NCI-H2196 treated with DMSO at 0.1 percent for 48 hours (cell line): ENCODE data around the gene RAMP3.
"Not testable (repeated sequence)": the region's sequence is repeated elsewhere in the genome, so short reads cannot be mapped to it uniquely, and the experiment has no call there.

ENCODE experiments used
- DNase-seq: peaks from one replicate; lab custom pipeline; 2025; ENCODE audit not compliant: unreplicated experiment; lab: John Stamatoyannopoulos, UW

Gene RAMP3

DNA sequence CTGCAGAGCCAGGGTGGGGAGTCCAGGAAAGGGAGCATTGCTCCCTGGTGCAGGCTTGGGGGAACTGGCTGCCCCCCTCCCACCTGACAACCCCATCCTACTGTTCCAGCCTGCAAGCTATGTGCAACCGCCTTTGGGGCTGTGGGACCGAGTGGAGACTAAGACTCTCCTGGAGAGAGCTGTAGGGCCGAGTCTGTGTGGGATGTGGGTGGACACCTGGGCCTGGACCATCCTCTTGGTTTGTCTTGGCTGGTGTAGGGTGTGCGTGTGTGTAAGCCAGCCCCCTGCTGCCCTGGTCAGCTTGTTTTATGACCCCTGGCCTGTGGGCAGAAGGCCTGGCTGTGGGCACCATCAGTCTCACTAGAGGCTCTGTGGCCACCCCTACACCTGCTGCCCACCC lies 1.6 kb upstream of the RAMP3 start:
- DNase-seq = no peak

DNA sequence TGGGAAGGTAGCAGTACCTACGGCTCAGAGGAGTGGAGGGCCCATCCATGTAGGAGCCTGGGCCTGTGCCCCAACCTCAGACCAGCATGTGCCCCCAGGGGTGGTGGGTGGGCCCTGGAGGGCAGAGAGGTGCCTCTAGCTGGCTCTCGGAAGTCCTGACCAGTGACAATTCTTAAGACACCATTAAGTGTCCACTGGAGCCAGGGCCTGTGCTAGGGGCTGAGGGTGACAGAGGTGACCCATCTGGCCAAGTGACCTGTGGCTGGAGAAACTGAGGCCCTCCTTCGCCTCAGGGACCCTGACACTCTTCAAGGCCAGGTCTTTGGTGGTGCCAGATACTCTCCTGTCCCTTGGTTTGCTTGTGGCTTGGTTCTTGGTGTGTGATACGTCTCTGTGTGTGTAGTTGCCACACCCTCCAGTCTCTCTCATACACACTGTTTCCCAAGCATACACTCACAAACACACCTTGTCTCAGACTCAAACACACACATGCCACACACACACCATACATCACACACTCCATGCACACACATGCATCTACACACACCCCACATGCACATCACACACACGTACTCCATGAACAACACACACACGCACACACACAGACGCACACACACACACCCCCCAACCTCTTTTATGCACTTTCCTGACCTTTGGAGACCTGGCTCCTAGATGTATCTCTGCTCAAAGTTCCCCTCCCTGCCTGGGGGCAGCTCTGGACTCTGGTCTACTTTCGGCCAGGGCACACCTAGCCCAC lies 897 bp upstream of the RAMP3 start:
- no peak for DNase-seq

DNA sequence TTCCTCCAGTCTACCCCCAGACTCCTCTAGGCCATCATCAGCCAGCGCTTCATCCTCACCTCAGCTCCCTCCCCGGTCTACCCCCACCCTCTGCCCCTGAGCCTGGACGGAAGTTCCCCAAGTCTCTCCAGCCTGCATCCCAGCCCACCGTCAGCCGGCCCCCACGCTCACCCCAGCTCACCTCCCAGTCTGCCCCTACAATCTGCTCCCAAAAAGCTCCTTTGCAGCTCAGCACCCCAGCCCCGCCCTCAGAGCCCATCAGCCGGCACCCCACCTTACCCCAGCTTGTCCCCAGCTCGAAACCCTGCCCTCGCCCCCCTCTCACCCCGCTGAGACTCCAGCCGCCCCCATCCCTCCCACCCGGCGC lies 322 bp upstream of the RAMP3 start:
- DNase-seq = no peak

DNA sequence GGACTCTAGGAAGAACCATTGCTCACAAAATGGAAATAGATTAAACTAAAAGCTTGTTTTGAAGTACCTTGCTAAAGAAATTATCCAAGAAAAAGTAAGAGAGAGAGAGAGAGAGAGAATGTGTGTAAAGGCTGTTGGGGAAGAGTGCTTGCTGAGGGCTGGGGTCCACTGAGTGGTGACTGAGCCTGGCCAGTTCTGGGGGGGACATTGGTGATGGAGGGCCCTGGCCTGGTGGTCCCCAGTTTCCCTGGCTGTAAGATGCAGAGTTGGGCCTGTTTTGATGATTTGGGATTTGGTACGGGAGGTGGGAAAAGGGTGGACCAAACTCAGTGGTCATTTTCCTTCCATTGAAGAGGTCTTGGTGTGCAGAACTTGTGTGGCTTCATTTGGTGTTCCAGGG lies 880 bp downstream of the RAMP3 start:
- DNase-seq = no peak

DNA sequence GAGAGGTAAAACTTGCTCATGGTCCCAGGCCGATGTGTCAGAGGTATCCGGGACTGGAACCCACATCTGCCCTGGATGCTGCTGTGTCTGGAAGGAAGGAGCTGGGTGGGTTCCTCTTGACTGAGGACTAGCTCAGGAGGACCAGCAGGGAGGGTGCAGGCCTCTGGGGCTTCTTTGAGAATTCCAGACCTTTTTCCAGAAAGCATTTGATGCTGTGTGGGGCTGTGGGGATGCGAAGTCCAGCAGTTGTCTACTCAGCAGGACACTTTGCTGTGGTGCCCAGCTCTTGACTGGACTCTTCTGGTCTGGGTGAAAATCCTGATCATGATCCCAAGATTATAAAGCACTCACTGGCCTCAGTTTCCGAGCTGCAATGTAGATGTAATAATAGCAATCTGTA lies 1.7 kb downstream of the RAMP3 start:
- no peak for DNase-seq

DNA sequence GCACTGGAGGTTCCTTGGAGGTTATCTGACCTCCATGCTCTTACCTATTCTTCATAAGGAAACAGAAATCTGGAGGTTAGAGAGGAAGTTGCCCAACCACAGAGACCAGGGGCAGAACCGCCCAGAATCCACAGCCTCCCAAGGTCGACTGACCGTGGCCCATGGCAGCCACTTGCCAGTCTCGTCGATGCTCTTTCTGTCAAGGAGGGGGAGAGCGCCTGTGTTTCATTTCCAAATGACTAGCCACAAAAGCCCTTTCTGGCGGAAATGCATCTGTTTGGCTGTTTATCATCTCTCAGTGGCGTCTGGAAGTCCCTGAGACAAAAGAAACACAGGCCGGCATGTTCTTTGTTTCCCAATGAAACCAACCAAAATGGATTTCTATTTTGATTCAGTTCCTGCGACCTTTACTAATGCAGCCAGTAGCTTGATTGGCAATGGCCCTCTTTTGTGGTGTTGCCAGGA lies 2.9 kb downstream of the RAMP3 start:
- DNase-seq = no peak

DNA sequence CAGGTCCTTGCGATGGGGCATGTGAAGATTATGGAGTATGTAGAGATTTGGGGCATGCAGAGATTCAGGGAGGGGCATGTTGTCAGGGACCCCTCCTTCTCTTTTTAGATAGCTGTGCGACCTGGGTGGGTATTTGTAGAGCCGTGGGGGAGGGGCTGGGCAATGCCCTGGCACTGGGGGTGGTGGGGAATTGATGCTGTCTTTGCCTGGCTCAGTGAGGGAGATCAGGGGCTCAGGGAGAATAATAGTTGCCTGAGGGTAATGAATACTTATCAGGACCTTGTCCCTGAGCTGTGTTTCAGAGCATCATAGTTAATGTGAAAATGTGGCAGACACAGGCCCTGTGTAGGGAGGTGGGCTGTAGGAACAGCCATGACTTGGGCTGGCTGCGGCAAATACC lies 3.5 kb downstream of the RAMP3 start:
- no peak for DNase-seq

DNA sequence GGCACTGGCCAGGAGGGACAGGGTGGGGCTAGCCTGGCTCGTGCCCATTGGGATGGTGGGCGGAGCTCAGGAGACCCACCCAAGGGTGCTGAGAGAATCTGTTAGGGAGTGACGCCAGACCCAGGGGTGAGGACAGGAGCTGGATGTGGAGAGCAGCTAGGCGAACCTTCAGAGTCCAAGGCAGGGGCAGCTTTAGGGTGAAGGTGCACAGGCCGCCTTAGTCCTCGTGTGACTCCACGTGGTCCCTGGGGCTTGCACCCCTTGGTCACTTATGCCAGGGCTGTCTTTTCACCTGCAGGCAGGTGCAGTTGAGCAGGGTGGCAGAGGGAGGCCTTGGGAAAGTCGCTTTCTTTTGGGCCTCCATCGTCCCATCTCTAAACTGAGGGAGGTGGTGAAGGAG lies 4.3 kb downstream of the RAMP3 start:
- DNase-seq = no peak

DNA sequence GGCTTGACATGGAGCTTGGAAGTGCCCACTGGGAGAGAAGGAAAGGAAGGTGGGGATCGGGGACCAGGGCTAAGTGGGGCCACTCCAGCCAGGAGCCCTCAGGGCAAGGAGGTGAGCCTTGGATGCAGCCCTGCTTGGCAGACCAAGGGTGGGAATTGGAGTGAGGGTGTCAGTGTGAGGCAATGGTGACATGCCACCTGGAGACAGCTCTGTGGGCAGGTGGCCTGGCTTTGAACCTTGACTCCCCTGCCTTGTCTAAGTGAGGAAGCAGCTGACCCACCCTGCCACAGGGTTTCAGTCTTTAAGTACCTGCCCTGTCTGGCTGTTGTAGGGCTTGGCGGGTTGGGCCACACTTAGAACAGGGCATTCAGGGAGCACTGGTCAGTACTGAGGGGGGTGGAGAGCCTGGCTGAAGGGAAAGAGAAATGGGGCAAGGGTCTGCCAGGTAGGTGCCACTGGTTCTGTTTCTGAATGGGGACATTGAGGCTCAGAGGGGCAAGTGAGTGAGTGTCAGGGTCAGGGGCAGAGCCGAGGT lies 4.8 kb downstream of the RAMP3 start:
- no peak for DNase-seq

DNA sequence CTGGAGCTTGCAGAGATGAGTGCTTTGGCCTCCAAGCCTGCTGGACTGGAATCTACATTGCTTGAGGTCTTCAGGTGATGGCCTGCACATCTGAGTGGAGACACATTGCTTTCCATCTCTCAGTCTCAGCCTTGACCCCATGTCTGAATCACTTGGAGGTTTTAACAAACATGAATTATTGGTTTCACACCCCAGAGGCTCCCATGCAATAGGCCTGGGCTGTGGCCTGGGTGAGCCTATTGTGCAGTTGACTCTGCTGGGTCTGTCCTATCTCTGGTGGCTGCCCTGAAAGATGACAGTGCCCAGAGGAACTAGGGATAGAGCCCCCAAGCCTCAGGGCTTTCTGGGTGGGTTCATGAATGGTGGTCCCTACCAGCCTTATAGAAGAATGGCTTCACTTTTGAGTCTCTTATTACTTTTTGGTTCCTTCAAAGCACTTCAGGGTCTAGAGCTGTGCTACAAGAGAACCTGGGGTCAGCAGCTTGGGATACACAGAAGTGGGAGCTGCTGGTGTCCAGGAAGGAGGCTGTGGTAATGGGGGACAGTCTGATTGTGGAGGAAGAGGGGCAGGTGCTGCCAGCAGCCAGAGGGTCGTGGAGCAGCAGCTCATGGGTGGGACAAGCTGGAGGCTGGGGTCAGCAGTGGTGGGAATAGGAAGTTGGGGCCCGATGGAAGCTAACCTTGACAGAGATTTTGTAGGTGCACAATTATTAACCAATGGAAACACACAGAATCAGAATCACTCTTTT lies 5.5 kb downstream of the RAMP3 start:
- DNase-seq = no peak

DNA sequence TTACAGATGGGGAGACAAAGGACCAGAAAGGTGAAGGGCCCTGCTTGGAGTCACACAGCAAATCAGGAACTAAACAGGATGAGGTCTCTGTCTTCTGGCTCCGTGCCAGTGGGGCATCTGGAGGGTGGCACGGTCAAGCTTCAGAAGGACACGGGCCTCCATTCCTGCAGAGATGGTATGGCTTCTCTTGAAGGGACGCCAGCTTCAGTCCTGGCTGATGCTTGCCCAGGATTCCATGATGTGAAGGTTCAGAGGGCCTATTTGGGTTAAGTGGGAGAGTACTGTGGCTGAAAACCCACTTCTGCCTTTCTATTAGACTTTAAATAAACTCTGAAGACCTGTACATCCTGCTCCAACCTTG lies 6.1 kb downstream of the RAMP3 start:
- DNase-seq = no peak

DNA sequence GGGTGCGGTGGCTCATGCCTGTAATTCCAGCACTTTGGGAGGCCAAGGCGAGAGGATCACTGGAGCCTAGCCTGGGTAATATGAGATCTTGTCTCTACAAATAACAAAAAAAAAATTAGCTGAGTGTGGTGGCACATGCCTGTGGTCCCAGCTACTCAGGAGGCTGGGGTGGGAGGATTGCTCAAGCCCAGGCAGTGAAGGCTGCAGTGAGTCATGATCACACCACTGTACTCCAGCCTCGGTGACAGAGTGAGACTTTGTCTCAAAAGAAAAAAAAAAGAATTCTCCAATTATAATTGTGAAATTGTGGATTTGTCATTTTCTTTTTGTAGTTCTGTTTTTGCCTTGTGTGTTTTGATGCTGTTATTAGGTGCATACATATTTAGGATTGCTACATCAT lies 6.7 kb downstream of the RAMP3 start:
- not testable (repeated sequence) for DNase-seq

DNA sequence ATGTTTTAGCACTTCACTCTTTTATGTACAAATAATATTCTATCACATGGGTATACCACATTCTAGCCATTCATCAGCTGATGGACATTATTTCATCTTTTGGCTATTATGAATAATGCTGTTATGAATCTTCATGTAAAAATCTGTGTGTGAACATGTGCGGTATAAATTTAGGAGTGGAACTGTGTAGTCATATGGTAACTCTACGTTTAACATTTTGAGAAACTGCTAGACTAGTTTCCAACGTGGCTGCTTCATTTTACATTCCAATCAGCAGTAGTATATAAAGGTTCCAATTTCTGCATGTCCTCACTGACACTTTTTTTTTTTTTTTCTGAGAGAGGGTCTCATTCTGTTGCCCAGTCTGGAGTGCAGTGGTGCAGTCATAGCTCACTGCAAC lies 8.3 kb downstream of the RAMP3 start:
- DNase-seq = no peak

DNA sequence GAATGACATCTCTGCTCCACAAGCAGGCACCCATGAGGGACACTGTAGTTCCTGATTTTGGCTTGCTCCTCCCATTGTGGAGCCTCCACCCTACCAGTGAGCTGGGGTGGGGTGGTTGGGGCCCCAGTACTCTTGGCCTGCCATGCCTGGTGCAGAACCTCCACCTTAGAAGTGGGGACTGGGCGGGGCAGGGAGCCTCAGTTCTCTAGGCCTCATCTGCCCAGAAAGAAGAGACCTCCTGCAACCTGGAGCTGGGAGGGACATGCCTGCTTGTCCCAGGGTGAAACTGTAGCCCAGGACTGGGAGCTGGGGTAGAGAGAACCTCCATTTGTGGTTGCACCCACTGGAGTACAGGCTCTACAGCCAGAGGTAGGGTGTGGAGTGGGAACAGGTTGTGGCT lies 14.4 kb downstream of the RAMP3 start:
- DNase-seq = no peak

DNA sequence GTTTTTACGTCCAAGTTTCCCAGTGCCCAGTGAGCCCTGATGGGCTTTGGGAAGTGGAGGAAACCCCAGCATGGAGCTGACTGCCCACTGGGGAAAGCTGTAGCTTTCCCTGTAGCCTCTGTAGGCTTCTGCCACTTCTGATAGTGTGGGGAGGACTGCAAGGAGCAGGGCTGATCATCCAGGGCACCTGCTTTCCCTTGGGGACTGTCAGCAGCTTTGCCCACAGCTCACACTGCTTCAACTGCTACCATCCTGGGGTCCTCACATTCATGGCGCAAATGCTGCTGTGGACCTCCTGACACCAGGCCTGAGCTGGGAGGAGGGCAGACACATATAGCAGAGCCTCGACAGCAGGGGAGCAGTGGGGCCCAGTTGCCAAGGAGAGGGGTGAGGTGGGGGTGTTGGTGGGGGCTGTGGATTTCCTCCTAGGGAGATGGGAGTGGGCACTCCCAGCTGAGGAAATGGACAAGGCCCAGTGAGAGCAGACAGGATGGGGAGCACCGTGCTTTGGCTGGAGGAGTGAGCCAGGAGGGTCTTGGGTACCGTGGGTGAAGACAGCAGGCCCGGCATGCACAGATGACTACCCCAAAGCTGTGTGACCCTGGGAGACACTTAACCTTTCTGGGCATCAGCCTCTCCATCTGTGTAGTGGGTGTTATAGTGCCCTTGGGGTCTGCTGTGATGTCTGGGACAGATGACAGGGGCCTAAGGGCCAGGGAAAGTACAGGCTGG lies 16.2 kb downstream of the RAMP3 start:
- DNase-seq = no peak

DNA sequence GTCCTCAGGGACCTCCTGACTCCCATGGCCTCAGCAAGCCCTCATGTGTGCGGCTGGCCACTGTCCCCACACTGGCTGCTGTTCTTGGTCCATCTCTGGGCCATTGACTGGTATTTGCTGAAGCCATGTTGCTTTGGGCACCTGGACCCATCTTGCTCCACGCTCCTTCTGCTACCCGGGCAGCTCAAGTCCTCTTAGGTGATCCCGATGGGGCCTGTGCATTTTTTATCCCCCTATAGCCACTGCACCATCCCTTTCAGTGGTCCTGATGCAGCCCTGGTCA lies 16.7 kb downstream of the RAMP3 start:
- DNase-seq = no peak

DNA sequence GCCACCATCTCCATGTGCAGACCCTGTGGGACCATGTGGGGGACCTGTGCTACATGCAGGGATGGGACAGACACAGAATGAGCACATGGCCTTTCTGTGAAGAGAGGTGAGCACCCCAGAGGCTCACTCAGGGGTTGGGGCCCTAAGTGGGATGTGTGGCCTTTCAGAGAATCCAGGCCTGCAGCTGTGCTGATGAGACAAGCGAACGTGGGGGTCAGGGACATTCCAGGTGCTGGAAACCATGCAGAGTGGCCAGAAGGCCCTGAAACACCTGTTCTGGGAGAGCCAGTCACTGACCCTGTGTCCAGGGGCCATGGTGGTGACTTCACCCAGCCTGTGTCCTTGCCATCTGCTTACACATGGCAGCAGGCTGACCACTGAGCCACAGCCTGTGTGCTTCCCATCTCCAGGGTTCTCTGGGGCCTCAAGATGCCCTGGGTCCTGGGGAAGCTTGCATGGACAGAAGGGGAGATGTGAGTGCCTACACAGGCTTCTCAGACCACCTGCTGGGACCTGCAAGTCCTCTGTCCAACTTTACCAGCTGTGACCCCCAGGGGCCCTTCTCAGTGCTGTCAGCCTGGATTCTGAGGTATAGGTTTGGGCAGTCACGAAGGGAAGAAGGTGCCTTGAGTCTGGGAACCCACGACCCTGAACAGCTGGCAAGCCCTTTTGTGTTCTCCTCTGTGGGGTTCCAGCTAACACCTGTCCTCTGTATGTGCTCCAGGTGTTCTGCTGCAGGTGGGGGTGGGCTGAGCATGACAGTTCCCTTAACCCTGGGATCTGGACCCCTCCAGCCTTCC lies 17.6 kb downstream of the RAMP3 start:
- no peak for DNase-seq

DNA sequence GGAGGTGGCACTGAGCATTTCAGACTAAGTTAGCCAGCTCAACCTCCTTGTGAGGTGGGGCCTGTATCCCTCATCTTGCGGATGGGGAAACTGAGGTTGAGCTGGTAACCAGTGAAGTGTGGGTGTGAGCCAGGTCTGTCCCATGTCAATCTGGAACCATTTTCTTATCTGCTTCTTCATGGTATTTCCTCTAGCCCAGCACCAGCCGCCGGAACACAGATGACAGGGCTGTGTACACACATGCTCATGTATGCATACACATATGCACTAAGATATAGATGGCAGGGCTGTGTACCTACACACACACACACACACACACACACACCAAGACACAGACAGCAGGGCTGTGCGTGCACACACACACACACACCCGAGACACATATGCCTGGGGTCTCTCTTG lies 18.5 kb downstream of the RAMP3 start:
- DNase-seq = no peak

DNA sequence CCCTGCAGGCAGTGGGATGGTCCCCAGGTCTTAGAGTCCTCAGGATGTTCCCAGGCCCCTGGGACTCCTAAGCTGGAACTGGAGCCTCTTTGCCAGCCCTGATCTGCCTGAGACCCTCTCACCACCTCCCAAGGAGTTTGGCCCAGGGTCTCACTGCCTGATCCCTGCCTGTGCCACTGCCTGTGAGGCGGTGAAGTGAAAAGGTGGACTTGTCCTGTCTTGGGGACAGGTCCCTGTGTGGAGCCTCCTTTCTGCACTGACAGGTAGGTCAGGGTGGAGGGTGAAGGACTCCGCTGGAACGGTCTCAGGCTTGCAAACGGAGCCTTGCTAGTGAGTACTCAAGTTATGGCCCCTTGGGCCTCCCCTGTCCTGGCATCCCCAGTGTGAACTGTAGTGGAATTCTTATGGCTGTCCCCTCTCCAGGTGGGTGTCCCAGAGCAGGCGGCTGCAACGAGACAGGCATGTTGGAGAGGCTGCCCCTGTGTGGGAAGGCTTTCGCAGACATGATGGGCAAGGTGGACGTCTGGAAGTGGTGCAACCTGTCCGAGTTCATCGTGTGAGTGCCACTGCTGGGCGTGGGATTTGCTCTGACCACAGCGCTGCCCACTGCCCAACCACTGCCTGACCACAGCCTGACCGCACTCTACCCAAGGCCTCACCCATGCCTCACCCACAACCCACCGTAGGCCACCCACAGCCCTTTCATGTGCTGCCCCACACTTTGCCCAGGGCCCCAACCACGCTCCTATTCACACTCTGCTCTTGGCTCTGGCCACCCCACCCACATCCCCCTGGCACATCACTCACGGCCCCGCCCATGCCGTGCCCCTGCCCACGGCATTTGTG lies 19.5 kb downstream of the RAMP3 start:
- no peak for DNase-seq

DNA sequence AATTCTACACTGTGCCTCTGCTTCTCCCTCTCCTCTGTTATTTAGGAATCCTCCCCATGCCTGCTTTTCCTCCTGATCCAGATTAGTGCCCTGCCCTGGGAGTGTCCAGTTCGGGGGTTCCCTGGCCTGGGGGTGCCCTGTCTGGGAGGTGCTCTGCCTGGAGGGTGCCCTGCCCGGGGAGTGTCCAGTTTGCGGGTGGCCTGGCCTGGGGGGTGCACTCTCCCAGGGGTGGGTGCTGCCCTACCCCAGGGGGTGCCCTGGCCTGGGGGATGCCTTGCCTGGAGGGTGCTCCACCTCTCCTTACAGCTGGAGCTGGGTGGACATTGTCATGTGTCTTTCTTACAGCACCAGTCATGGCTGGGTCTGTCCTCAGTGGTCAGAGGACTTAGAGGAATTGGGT lies 20.2 kb downstream of the RAMP3 start:
- no peak for DNase-seq
